ENCODE measurements around the gene CD248.
"Not testable (repeated sequence)": the region's sequence is repeated elsewhere in the genome, so short reads cannot be mapped to it uniquely, and the experiment has no call there.

The CD248 gene

DNA sequence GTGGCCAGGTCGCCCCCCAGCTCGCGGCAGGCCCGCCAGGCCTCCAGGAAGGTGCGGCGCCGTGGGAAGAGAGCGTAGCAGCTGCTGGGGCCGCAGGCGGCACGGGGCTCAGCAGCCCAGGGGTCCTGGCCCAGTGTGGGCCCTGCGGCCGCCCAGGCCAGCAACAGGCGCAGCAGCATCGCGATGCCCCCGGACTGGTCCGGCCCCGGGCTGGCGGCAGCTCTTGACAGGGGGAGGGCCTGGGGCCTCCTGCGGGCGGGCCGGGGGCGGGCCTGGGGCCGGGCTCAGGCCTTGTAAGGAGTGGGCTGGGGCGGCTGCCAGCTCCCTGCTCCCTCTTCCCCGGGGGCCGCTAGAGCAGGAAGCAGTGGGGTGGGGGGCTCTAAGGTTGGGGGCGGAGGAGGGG is at the start of gene CD248:
TSS of gene CD248 (minus strand) at position 196 of the 403 bp plus-strand sequence. CDS start at position 179, 17 bp downstream.
- no peak for DNase-seq (ENCODE audit: low read depth)

DNA sequence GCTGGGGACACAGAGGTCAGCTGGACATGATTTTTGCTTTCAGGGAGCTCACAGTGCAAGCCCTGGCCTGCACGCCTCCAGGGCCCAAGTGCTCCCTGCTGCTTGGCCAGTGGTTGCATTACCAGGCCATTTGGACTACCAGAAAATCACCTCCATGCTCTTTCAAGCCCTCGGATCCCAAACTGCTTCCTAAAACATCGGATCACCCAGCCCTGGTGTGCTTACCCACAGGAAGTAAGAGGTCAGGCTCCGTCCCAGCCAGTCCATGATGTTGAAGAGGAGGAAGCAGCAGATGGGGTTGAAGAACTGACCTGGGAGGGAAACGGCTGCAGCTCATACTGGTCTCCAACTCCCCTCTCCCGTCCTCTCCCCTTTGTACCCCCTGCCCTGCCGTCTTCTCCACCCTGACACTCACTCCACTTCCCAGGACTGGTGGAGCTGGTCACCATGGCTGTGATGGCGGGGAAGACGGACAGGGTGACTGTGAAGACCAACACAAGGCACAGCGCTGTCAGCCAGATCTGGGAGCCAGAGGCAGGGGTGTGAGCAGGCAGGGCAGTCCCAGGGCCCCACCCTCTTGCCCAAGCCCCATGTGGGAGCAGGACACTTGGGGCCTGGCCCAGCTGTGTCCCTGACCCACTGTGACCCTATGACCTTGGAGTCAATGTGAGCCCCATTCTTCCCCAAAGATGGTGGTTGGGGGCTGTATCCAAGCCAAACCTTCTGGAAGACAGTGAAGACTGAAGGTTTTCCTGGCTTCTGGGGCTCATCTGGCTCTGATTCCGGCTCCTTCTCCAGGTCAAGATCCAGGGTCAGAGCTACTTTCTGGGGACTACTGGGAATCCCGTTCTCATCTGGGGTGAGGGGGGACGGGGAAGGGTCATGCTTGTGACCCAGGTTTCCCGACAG is 49.1 kb upstream of the CD248 start:
- DNase-seq (ENCODE audit: low read depth) = no peak

DNA sequence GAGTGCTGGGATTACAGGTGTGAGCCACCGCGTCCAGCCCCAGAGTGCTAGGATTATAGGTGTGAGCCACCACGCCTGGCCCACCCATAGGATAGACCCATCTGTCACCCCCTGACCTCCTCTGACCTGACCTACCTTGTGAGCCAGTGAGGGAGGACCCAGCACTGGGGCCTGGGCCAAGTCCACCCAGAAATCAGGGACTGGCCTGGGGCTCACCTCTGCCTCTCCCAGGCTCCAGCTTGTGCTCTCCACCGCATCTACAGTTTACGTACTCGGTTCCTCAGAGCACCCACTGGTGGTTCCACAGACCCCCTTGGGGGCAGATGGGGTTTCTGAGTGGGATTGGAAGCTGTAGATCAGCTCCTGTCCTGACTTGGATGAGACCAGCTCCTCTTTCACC is 48.3 kb upstream of the CD248 start:
- DNase-seq (ENCODE audit: low read depth) = no peak

DNA sequence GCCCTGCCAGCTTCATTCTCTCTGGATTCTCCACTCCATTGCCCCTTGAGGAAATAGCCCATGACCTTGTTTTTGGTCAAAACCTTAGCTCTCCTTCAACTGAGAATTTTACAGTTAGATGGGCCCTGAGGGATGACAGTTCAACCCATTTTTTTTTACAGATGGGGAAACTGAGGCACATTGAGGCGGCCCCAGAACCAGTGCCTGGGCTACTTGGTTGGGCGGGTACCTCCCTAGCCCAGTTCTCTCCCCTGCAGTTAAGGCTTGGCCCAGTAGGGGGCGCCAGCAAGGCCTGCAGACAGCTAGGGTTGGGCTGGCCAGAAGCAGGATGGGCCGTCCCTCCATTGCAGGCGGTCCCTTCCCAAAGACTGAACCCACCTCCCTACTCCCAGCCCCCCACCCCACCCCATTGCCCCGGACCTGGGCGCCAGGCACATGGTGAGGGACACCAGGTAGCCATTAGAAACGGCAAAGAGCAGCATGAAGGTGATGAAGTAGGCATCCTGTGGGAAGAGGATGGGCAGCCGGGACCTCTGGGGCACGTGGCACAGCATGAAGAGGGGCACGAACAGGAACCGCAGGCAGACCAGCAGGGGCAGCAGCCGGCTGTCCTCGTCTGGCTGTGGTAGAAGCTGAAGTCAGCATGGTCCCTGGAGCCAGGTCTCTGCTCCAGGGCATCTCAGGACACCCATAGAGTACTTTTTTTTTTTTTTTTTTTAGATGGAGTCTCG is 47.1 kb upstream of the CD248 start:
- peak; percentile 72 for DNase-seq (ENCODE audit: low read depth)

GRCh38 chr11:66363187-66363601 is 46.4 kb upstream of the CD248 start:
- DNase-seq (ENCODE audit: low read depth) = no peak

GRCh38 chr11:66362481-66363147 is 45.8 kb upstream of the CD248 start:
- no peak for DNase-seq (ENCODE audit: low read depth)

DNA sequence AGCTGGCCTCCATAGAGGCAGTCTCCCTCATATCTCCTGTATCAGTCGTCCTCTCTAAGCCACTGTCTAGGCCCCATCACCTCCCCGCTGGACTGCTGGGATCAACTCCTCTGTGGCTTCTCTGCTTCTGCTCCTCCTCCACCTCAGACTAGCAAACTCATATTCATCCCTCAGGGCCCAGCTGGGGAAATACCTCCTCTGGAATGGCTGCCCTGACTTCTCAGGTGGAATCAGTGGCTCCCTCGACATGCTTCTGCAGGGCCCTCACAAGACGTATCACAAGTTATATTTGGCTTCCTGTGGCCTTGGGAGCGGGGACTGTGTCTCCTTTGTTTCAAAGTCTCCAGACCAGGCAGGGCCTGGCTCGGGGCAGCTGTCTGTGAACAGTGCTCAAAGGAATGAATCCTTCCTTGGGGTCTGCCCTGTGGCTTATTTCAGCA is 44.7 kb upstream of the CD248 start:
- DNase-seq (ENCODE audit: low read depth) = no peak

DNA sequence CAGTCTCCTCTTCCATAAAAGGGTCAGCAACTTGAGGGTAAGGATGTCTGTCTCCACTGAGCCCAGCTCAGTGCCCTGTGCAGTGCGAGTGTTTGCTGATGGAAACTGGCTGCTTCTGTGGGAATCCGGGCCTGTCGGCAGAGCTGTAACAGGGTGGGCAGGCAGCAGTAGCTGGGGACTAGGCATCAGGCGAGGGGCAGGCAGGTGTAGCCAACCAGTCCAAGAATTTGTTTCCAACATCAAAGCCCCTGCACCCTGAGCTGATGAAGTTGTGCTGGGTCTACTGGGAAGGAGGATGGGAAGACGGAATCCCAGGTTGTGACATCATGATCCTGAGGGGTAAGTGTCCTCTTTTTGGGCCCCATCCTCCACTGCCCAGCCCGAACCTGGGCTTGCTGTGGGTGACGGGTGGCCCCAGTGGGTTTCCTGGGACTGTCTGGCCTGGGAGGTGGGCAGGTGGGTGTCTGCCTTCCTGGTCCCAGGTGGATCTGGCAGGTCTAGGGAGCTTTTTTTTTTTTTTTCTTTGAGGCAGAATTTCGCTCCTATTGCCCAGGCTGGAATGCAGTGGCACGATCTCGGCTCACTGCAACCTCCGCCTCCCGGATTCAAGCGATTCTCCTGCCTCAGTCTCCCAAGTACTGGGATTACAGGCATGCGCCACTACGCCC is 43.7 kb upstream of the CD248 start:
- DNase-seq (ENCODE audit: low read depth) = no peak

GRCh38 chr11:66359662-66360087 is 42.8 kb upstream of the CD248 start:
- DNase-seq (ENCODE audit: low read depth) = no peak

DNA sequence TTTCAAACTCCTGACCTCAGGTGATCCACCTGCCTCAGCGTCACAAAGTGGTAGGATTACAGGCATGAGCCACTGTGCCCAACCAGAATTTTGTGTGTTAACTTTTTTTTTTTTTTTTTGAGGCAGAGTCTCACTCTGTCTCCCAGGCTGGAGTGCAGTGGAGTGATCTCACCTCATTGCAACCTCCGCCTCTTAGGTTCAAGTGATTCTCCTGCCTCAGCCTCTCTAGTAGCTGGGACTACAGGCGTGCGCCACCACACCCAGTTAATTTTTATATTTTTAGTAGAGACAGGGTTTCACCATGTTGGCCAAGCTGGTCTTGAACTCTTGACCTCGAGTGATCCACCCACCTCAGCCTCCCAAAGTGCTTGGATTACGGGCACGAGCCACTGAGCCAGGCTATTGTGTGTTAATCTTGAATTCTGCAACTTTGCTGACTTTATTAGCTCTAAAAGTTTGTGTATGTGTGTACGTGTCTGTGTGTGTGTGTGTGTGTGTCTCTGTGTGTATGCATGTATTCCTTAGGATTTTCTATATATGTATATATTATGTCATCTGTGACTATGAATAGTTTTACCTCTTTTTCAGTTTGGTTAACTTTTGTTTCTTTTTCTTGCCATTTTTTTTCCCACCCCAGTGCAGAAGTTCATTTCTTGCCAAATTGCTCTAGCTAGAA is 33.9 kb upstream of the CD248 start:
- DNase-seq (ENCODE audit: low read depth) = not testable (repeated sequence)

- no peak for DNase-seq (ENCODE audit: low read depth)
These were observed 32.2 kb upstream of the CD248 start for GRCh38 chr11:66349084-66349386.

DNA sequence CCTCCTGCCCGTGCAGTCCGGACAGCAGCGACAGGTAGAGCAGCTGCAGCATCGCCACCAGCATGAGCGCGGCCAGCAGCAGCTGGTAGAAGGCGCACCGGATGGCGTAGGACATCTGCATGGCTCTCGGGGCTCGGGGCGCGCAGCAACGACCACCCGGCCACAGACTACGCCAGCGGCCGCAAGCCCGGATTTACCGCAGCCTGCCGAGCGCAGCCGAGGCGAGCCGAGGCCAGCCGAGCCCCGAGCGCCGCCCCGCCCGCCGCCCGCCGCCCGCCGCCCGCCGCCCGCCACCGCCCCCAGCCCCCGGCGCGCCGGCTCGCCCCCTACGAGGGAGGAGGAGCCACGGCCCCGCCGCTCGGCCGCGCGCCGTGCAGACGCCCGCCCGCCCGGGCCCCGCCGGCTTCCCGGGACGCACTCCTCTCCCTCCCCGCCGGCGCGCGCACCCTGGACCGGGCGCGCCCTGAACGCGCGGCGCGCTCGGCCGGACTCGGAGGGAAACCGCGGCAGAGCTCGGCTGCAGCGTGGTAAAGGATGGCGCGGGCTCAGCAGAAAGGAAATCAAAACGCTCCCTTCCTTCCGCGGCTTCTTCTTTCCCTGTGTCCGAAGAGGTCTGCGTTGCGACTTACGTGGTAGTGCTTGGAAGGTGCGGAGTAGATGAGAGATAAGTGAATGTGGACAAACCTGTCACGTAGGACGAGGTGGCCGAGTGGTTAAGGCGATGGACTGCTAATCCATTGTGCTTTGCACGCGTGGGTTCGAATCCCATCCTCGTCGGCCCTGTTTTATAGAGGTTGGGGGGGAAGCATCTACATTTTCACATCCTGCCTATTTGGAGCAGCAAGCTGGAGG is 30.8 kb upstream of the CD248 start, which contains the start of gene B4GAT1:
TSS of gene B4GAT1 (minus strand) at position 205 of the 852 bp plus-strand sequence. CDS start at position 121, 84 bp downstream.
- peak; percentile 62 for DNase-seq (ENCODE audit: low read depth)

GRCh38 chr11:66346476-66347424 is 29.9 kb upstream of the CD248 start:
- DNase-seq (ENCODE audit: low read depth) = no peak

GRCh38 chr11:66345316-66345649 is 28.4 kb upstream of the CD248 start:
- DNase-seq (ENCODE audit: low read depth) = no peak

DNA sequence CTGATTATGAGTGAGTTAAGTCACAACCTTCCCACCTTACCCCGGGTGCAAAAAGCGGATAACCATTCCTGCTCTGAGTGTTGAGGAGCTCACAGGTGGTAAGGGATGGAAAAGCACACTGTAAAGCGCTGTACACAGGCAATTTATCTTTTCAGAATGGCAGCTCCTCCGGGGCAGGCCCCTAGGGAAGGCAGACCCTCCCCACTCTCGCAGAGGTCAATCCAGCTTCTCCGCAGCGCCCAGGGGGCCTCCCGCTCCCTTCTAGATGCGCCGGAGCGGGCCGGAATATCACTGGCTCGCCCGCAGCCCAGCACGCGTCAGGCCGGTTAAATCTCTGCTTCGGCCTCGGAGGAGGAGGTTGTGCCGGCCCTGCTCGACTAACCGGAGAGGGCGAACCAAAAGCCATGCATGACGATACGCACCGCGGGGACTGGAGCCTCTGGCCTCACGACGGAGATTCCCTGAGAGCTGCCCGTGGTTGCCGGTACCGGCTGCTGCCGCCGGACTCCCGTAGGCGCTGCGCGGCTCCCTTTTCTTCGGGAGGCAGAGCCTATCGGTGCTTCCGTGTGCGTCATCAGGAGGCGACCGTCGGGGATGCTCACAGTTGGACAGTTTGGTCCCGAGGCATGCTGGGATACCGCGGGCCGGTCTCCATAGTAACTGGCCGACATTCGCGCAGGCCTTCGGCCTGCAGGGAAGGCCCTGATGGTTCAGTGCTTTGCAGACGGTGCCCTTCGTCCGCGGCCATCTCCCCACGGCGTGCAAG is 27.9 kb upstream of the CD248 start, which contains the start of gene BRMS1:
TSS of gene BRMS1 (minus strand) at position 555 of the 766 bp plus-strand sequence. CDS start 2,870 bp downstream, outside the sequence.
- DNase-seq (ENCODE audit: low read depth) = peak; percentile 92

GRCh38 chr11:66343176-66343575 is 26.3 kb upstream of the CD248 start:
- DNase-seq (ENCODE audit: low read depth) = no peak

DNA sequence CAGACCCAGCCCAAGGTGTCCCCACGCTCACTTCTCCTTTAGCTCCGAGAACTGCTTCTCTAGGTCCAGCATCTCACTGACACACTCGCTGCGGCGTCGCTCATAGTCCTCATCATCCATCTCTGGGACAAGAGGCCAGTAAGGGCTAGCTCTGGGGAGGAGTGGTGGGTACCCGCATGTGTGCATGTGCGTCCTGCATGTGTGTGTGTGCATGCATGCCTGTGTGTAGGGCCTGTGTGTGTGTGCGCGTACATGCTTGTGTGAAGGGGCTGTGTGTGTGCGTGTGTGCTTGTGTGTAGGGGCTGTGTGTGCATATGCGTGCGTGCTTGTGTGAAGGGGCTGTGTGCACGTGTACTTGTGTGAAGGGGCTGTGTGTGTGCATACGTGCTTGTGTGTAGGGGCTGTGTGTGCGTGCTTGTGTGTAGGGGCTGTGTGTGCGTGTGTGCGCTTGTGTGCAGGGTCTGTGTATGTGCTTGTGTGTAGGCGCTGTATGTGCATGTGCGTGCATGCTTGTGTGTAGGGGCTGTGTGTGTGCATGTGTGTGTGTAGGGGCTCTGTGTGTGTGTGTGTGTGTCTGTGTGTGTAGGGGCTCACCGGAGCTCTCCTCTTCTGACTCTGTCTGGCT is 24.8 kb upstream of the CD248 start:
- no peak for DNase-seq (ENCODE audit: low read depth)
